Natural killer cell treated with Interleukin-12 subunit alpha and Interleukin-12 subunit beta and Interleukin-15 and Interleukin-18, amount 100 ng/mL, for 72 hours (primary cell): ENCODE results near the gene SUGP2. TPM values are rescaled to one million over a fixed set of nuclear protein-coding genes. Genes with fewer than 3 reads are reported as not detected.

ENCODE experiments used
- ATAC-seq, 2 donors: fragments of 150-1000 bp; cut with Tn5 transposase in 1 of 2; sonication (Bioruptor Pico), chemical (Tn5 transposase) in 1 of 2; 2 replicates each; pipeline ENCODE4 v1.10.0; 2021
- DNase-seq: peaks from one replicate; pipeline ENCODE4 v3.0.0; 2022; ENCODE audit warnings: low spot score
- H3K27ac Mint-ChIP-seq, 2 donors: 1 replicate in 1 of 2; 2 replicates in 1 of 2; pipeline ENCODE4 v1.8.0; 2022; ENCODE audit warnings: mixed read lengths in 2 of 2, mild to moderate bottlenecking in 1 of 2, moderate library complexity in 1 of 2
- H3K27me3 Mint-ChIP-seq, 2 donors: 1 replicate in 1 of 2; 2 replicates in 1 of 2; pipeline ENCODE4 v1.8.0; 2022; ENCODE audit warnings: mixed read lengths in 2 of 2
- H3K36me3 Mint-ChIP-seq: one replicate; pipeline ENCODE4 v1.8.0; 2022; ENCODE audit warnings: mixed read lengths
- H3K4me1 Mint-ChIP-seq, 2 donors: 1 replicate in 1 of 2; 2 replicates in 1 of 2; pipeline ENCODE4 v1.8.0; 2022; ENCODE audit warnings: low read depth in 2 of 2, mixed read lengths in 2 of 2, mild to moderate bottlenecking in 1 of 2
- H3K4me3 Mint-ChIP-seq: one replicate; pipeline ENCODE4 v1.8.0; 2022; ENCODE audit warnings: mixed read lengths
- H3K9me3 Mint-ChIP-seq: 2 replicates; pipeline ENCODE4 v1.8.0; 2022; ENCODE audit warnings: mixed read lengths
- total RNA-seq, 2 donors: library from RNA; stranded (reverse); gene quantifications; one replicate each; pipeline ENCODE4 v1.2.3, GENCODE V29; 2022

Gene SUGP2
- total RNA-seq: 100 to 1,000 TPM; 102 to 196 TPM

GRCh38 chr19:19033426-19034203, at the start of gene SUGP2, which contains the start of gene ARMC6:
Gene SUGP2 (minus strand): TSS chr19:19033517. CDS start chr19:19031071, 2,446 bp downstream.
Gene ARMC6 (plus strand): TSS chr19:19033603. CDS start chr19:19034210, 607 bp downstream.
- DNase-seq (peak; percentile 93), ATAC-seq (peak; percentile 89 to 92)
- H3K27me3 Mint-ChIP-seq: no peaks in the 10 kb centered on the region
- H3K9me3 Mint-ChIP-seq: no peaks in the 10 kb centered on the region
- H3K27ac Mint-ChIP-seq: peak within 1 kb of the TSS; percentile 83 to 98
- H3K36me3 Mint-ChIP-seq: peaks cover 6% of the 10 kb centered on the region
- peak within 1 kb of the TSS; percentile 92 for H3K4me3 Mint-ChIP-seq
- H3K4me1 Mint-ChIP-seq: peaks cover 17 to 23% of the 10 kb centered on the region in 2 donors

- no peaks in the 10 kb centered on the region for H3K27me3 Mint-ChIP-seq
- peak overlapping the region in 1 of 2 donors; percentile 59 for H3K27ac Mint-ChIP-seq
- no peaks in the 10 kb centered on the region for H3K9me3 Mint-ChIP-seq
- peaks cover 19 to 32% of the 10 kb centered on the region in 2 donors for H3K4me1 Mint-ChIP-seq
- no peak for DNase-seq
- ATAC-seq: no peak
- H3K36me3 Mint-ChIP-seq: no peaks in the 10 kb centered on the region
- H3K4me3 Mint-ChIP-seq: no peak overlapping the region
Measured at GRCh38 chr19:19081642-19082151, 48.4 kb upstream of the SUGP2 start.

GRCh38 chr19:19079571-19079970, 46.3 kb upstream of the SUGP2 start:
- ATAC-seq (no peak), DNase-seq (no peak)
- no peak overlapping the region for H3K4me3 Mint-ChIP-seq
- H3K27ac Mint-ChIP-seq: peak overlapping the region in 1 of 2 donors; percentile 59
- H3K9me3 Mint-ChIP-seq: no peaks in the 10 kb centered on the region
- H3K4me1 Mint-ChIP-seq: peaks cover 22 to 34% of the 10 kb centered on the region in 2 donors
- no peaks in the 10 kb centered on the region for H3K27me3 Mint-ChIP-seq
- H3K36me3 Mint-ChIP-seq: no peaks in the 10 kb centered on the region

GRCh38 chr19:19078801-19079200, 45.5 kb upstream of the SUGP2 start:
- H3K4me1 Mint-ChIP-seq: peaks cover 22 to 33% of the 10 kb centered on the region in 2 donors
- H3K27me3 Mint-ChIP-seq: no peaks in the 10 kb centered on the region

GRCh38 chr19:19077103-19077502, 43.8 kb upstream of the SUGP2 start:
- DNase-seq (no peak), ATAC-seq (no peak)
- Mint-ChIP-seq H3K9me3 (no peaks in the 10 kb centered on the region), H3K27ac (peak overlapping the region in 1 of 2 donors; percentile 51), H3K27me3 (no peaks in the 10 kb centered on the region), H3K4me1 (peaks cover 25 to 33% of the 10 kb centered on the region in 2 donors), H3K36me3 (no peaks in the 10 kb centered on the region), H3K4me3 (no peak overlapping the region)

More at GRCh38 chr19:19078801-19079200, 45.5 kb upstream of the SUGP2 start:
- DNase-seq (no peak), ATAC-seq (no peak)
- Mint-ChIP-seq H3K9me3 (no peaks in the 10 kb centered on the region), H3K4me3 (no peak overlapping the region), H3K36me3 (no peaks in the 10 kb centered on the region), H3K27ac (no peak overlapping the region)

GRCh38 chr19:19076476-19076875, 43.2 kb upstream of the SUGP2 start:
- Mint-ChIP-seq H3K4me1 (peaks cover 21 to 30% of the 10 kb centered on the region in 2 donors), H3K27ac (peak overlapping the region in 1 of 2 donors; percentile 51), H3K36me3 (no peaks in the 10 kb centered on the region), H3K4me3 (no peak overlapping the region), H3K9me3 (no peaks in the 10 kb centered on the region), H3K27me3 (no peaks in the 10 kb centered on the region)
- DNase-seq (no peak), ATAC-seq (no peak)

- no peaks in the 10 kb centered on the region for H3K27me3 Mint-ChIP-seq
- no peak for DNase-seq
- H3K36me3 Mint-ChIP-seq: no peaks in the 10 kb centered on the region
- ATAC-seq: no peak
- no peak overlapping the region for H3K4me3 Mint-ChIP-seq
- H3K9me3 Mint-ChIP-seq: no peaks in the 10 kb centered on the region
- H3K4me1 Mint-ChIP-seq: peaks cover 21 to 36% of the 10 kb centered on the region in 2 donors
- H3K27ac Mint-ChIP-seq: no peak overlapping the region
Measured at GRCh38 chr19:19075126-19075525, 41.8 kb upstream of the SUGP2 start.

- H3K27me3 Mint-ChIP-seq: no peaks in the 10 kb centered on the region
- DNase-seq: no peak
- H3K36me3 Mint-ChIP-seq: no peaks in the 10 kb centered on the region
- peaks cover 17 to 33% of the 10 kb centered on the region in 2 donors for H3K4me1 Mint-ChIP-seq
- H3K27ac Mint-ChIP-seq: no peak overlapping the region
- H3K9me3 Mint-ChIP-seq: no peaks in the 10 kb centered on the region
- ATAC-seq: no peak
- H3K4me3 Mint-ChIP-seq: no peak overlapping the region
Measured at GRCh38 chr19:19074196-19074882, 41.0 kb upstream of the SUGP2 start.

GRCh38 chr19:19071897-19072296, 38.6 kb upstream of the SUGP2 start:
- DNase-seq: no peak
- Mint-ChIP-seq H3K27me3 (no peaks in the 10 kb centered on the region), H3K9me3 (no peaks in the 10 kb centered on the region), H3K27ac (no peak overlapping the region), H3K4me1 (peaks cover 18 to 33% of the 10 kb centered on the region in 2 donors), H3K36me3 (no peaks in the 10 kb centered on the region), H3K4me3 (no peak overlapping the region)
- no peak for ATAC-seq

- peak overlapping the region; percentile 14 to 39 for H3K27ac Mint-ChIP-seq
- no peak for DNase-seq
- no peak for ATAC-seq
- no peak overlapping the region for H3K4me3 Mint-ChIP-seq
- no peaks in the 10 kb centered on the region for H3K9me3 Mint-ChIP-seq
- no peaks in the 10 kb centered on the region for H3K27me3 Mint-ChIP-seq
- H3K36me3 Mint-ChIP-seq: no peaks in the 10 kb centered on the region
- H3K4me1 Mint-ChIP-seq: peaks cover 26 to 36% of the 10 kb centered on the region in 2 donors
Measured at GRCh38 chr19:19068659-19069654, 35.6 kb upstream of the SUGP2 start.

- Mint-ChIP-seq H3K27ac (peak overlapping the region; percentile 23 to 50), H3K9me3 (no peaks in the 10 kb centered on the region), H3K4me3 (peak overlapping the region; percentile 13), H3K4me1 (peaks cover 32 to 34% of the 10 kb centered on the region in 2 donors), H3K27me3 (no peaks in the 10 kb centered on the region), H3K36me3 (no peaks in the 10 kb centered on the region)
- no peak for ATAC-seq
- no peak for DNase-seq
Measured at GRCh38 chr19:19067276-19068072, 34.2 kb upstream of the SUGP2 start.
